H1 (cell line): ENCODE measurements around the gene NRTN. TPM values are rescaled to one million over a fixed set of nuclear protein-coding genes. Genes with fewer than 3 reads are reported as not detected.
"Not testable (repeated sequence)": the region's sequence is repeated elsewhere in the genome, so short reads cannot be mapped to it uniquely, and the experiment has no call there.

ENCODE experiments used
- CTCF ChIA-PET: fragments of 300-600 bp; sonication (Branson Sonifier 250); formaldehyde crosslinking; loops from one replicate; lab custom pipeline; 2021; ENCODE audit not compliant: partially characterized antibody; lab: Charles Lee
- POLR2A ChIA-PET: fragments of 300-600 bp; sonication (Branson Sonifier 250); formaldehyde crosslinking; loops from one replicate; lab custom pipeline; 2021; ENCODE audit warnings: inconsistent platforms; ENCODE audit not compliant: partially characterized antibody; lab: Charles Lee
- DNase-seq, 2 experiments: peaks; one replicate each; pipeline versions ENCODE4 v3.0.0 to v3.0.0-alpha.2; 2010 to 2022; ENCODE audit warnings: low spot score in 2 of 2, low read depth in 1 of 2, mixed read lengths in 1 of 2
- FAIRE-seq: peaks from 2 replicates; lab custom pipeline; 2011; peaks lifted over from hg19 to GRCh38; lab: Jason Lieb, UNC
- H2AFZ ChIP-seq: 2 replicates; pipeline ENCODE4 v1.8.1; 2012; ENCODE audit warnings: low read length, inconsistent platforms
- H2AK5ac ChIP-seq: 2 replicates; pipeline ENCODE4 v1.6.1; 2013; ENCODE audit warnings: low read depth, low read length
- H2BK120ac ChIP-seq: replicated peaks from 2 replicates; pipeline ENCODE3; 2013; ENCODE audit warnings: low read depth, low read length, inconsistent platforms
- H2BK12ac ChIP-seq: 2 replicates; pipeline ENCODE4 v1.6.1; 2013; ENCODE audit warnings: low read depth, low read length
- H2BK15ac ChIP-seq: 2 replicates; pipeline ENCODE4 v1.6.1; 2013; ENCODE audit warnings: low read length
- H2BK20ac ChIP-seq: 2 replicates; pipeline ENCODE4 v1.6.1; 2013; ENCODE audit warnings: low read length
- H2BK5ac ChIP-seq: 2 replicates; pipeline ENCODE4 v1.6.1; 2013; ENCODE audit warnings: low read depth, low read length
- H3K14ac ChIP-seq: 2 replicates; pipeline ENCODE4 v1.6.1; 2013; ENCODE audit warnings: inconsistent platforms; ENCODE audit not compliant: insufficient read length
- H3K18ac ChIP-seq: 2 replicates; pipeline ENCODE4 v1.6.1; 2013; ENCODE audit warnings: low read length; ENCODE audit errors: extremely low read depth
- H3K23ac ChIP-seq: 2 replicates; pipeline ENCODE4 v1.6.1; 2013; ENCODE audit warnings: inconsistent platforms; ENCODE audit not compliant: insufficient read length
- H3K23me2 ChIP-seq: 2 replicates; pipeline ENCODE4 v1.6.1; 2013; ENCODE audit warnings: low read depth, low read length
- H3K27ac ChIP-seq: 2 replicates; pipeline ENCODE4 v1.6.1; 2011; ENCODE audit warnings: low read depth, low read length, inconsistent platforms
- H3K27me3 ChIP-seq, 4 experiments: replicated peaks in 1 of 4; 1 replicate in 1 of 4; 2 replicates in 3 of 4; pipeline versions ENCODE4 v1.6.1 to v1.8.1; 2011 to 2013; ENCODE audit warnings: low read length in 3 of 4, mild to moderate bottlenecking in 3 of 4, inconsistent platforms in 2 of 4, mixed read lengths in 2 of 4, moderate library complexity in 1 of 4; ENCODE audit not compliant: control insufficient read depth in 3 of 4, insufficient read depth in 3 of 4; ENCODE audit errors: extremely low read depth in 1 of 4
- H3K36me3 ChIP-seq, 4 experiments: 2 replicates each; pipeline versions ENCODE4 v1.6.1 to v1.8.1; 2011 to 2013; ENCODE audit warnings: mild to moderate bottlenecking in 4 of 4, low read length in 3 of 4, moderate library complexity in 2 of 4, control low read depth in 1 of 4, inconsistent platforms in 1 of 4; ENCODE audit not compliant: insufficient read depth in 4 of 4, control insufficient read depth in 2 of 4
- H3K4ac ChIP-seq: replicated peaks from 2 replicates; pipeline ENCODE3; 2013; ENCODE audit warnings: low read length, low read depth, mixed read lengths, inconsistent platforms; ENCODE audit not compliant: insufficient read length
- H3K4me1 ChIP-seq, 4 experiments: replicated peaks in 1 of 4; 1 replicate in 1 of 4; 2 replicates in 3 of 4; pipeline versions ENCODE4 v1.6.1 to v1.8.1; 2011 to 2013; ENCODE audit warnings: low read length in 3 of 4, inconsistent platforms in 2 of 4, mixed read lengths in 1 of 4; ENCODE audit not compliant: insufficient read depth in 4 of 4, control insufficient read depth in 3 of 4
- H3K4me2 ChIP-seq, 2 experiments: 2 replicates each; pipeline versions ENCODE4 v1.6.1 to v1.8.1; 2011 to 2013; ENCODE audit warnings: low read depth in 2 of 2, low read length in 2 of 2, control low read depth in 1 of 2, inconsistent platforms in 1 of 2, mild to moderate bottlenecking in 1 of 2; ENCODE audit not compliant: insufficient read depth in 1 of 2
- H3K4me3 ChIP-seq, 4 experiments: fragments of 200-600, 300-600 bp in 1 of 4; sonication (generic), shearing (Covaris generic), sonication (Bioruptor Twin) in 1 of 4; 2 replicates each; pipeline versions ENCODE4 v1.5.1 to v1.8.1; 2011 to 2016; ENCODE audit warnings: low read length in 4 of 4, low read depth in 3 of 4, control low read depth in 2 of 4, inconsistent platforms in 2 of 4, mild to moderate bottlenecking in 2 of 4, mixed read lengths in 1 of 4, moderate library complexity in 1 of 4; ENCODE audit not compliant: insufficient read depth in 2 of 4; ENCODE audit errors: extremely low read depth in 1 of 4
- H3K56ac ChIP-seq: replicated peaks from 2 replicates; pipeline ENCODE3; 2013; ENCODE audit warnings: low read depth, mild to moderate bottlenecking, mixed read lengths, low read length, inconsistent platforms; ENCODE audit not compliant: insufficient read length
- H3K79me1 ChIP-seq: 2 replicates; pipeline ENCODE4 v1.6.1; 2013; ENCODE audit warnings: low read depth, low read length, control low read depth
- H3K79me2 ChIP-seq, 2 experiments: 2 replicates each; pipeline versions ENCODE4 v1.6.1 to v1.8.1; 2012 to 2013; ENCODE audit warnings: low read length in 2 of 2, mild to moderate bottlenecking in 2 of 2, inconsistent platforms in 1 of 2; ENCODE audit not compliant: insufficient read depth in 2 of 2, control insufficient read depth in 1 of 2
- H3K9ac ChIP-seq, 4 experiments: replicated peaks in 1 of 4; 1 replicate in 1 of 4; 2 replicates in 3 of 4; pipeline versions ENCODE4 v1.6.1 to v1.8.1; 2011 to 2013; ENCODE audit warnings: low read depth in 3 of 4, low read length in 3 of 4, control low read depth in 2 of 4, mild to moderate bottlenecking in 2 of 4, moderate library complexity in 2 of 4, inconsistent platforms in 1 of 4; ENCODE audit errors: extremely low read depth in 1 of 4
- H3K9me3 ChIP-seq, 2 experiments: 2 replicates each; pipeline versions ENCODE4 v1.6.1 to v1.8.1; 2012 to 2013; ENCODE audit warnings: mild to moderate bottlenecking in 2 of 2, moderate library complexity in 2 of 2, control low read depth in 1 of 2, inconsistent platforms in 1 of 2, low read depth in 1 of 2, low read length in 1 of 2, mixed read lengths in 1 of 2; ENCODE audit not compliant: insufficient read depth in 2 of 2
- H4K20me1 ChIP-seq, 2 experiments: replicated peaks in 1 of 2; 2 replicates each; pipeline versions ENCODE3 to v1.8.1; 2011 to 2013; ENCODE audit warnings: inconsistent platforms in 2 of 2, low read length in 2 of 2, mild to moderate bottlenecking in 1 of 2; ENCODE audit not compliant: insufficient read depth in 2 of 2, control insufficient read depth in 1 of 2
- H4K5ac ChIP-seq: 2 replicates; pipeline ENCODE4 v1.6.1; 2013; ENCODE audit warnings: low read length, low read depth, mixed read lengths, inconsistent platforms; ENCODE audit not compliant: insufficient read length
- H4K8ac ChIP-seq: 2 replicates; pipeline ENCODE4 v1.8.0; 2013; ENCODE audit warnings: mild to moderate bottlenecking, moderate library complexity, low read length, inconsistent platforms; ENCODE audit not compliant: insufficient read depth; ENCODE audit errors: extremely low read depth
- H4K91ac ChIP-seq: replicated peaks from 2 replicates; pipeline ENCODE3; 2013; ENCODE audit warnings: low read length, mixed read lengths, inconsistent platforms; ENCODE audit not compliant: insufficient read length
- WGBS, 2 experiments: shearing (Covaris generic) in 1 of 2; methylation state at CpG; one replicate each; pipeline versions ENCODE4 v1.1.6 to v1.1.7; 2013 to 2015; ENCODE audit warnings: low lambda C conversion rate in 2 of 2, mixed read lengths in 2 of 2, inconsistent platforms in 1 of 2, low coverage in 1 of 2, missing lambda C conversion rate in 1 of 2; ENCODE audit not compliant: insufficient replicate concordance in 2 of 2, insufficient coverage in 1 of 2, insufficient read length in 1 of 2; ENCODE audit errors: extremely low coverage in 1 of 2, missing lambda C conversion rate in 1 of 2; 5-methylcytosine and 5-hydroxymethylcytosine counted together
- polyA plus RNA-seq, 7 experiments: library from polyadenylated mRNA; depleted of rRNA in 3 of 7; stranded (reverse) in 5 of 7; unstranded in 2 of 7; fragments of >200 nt in 5 of 7; fragments of 200-250 nt in 2 of 7; gene quantifications; 1 replicate in 5 of 7; 2 replicates in 1 of 7; 4 replicates in 1 of 7; pipeline versions ENCODE4 v1.2.1 to v1.2.3, GENCODE V29; 2011 to 2013; ENCODE audit warnings: missing spikeins in 2 of 7, mixed read lengths in 2 of 7
- total RNA-seq: library from RNA; stranded (reverse); fragmentation: NEBNext Ultra II Directional; extraction: Animal tissue kit (Norgen Biotek cat#: 25700); gene quantifications from 2 replicates; pipeline ENCODE4 v1.2.1, GENCODE V29; 2021

Gene NRTN
- total and polyA plus RNA-seq, 2 of the 8 experiments (the other 6 are each of a cell fraction or from before 2014, with no cell fraction given), result 3.9 to 5.3 TPM

- H2AFZ ChIP-seq, H3K79me1 ChIP-seq, H3K23me2 ChIP-seq, H3K14ac ChIP-seq, H3K23ac ChIP-seq, H2BK12ac ChIP-seq, H2BK5ac ChIP-seq, H2BK120ac ChIP-seq, H3K9ac ChIP-seq, H2AK5ac ChIP-seq, H3K9me3 ChIP-seq, H3K36me3 ChIP-seq, H2BK20ac ChIP-seq, H3K4me3 ChIP-seq, H3K56ac ChIP-seq, H3K4ac ChIP-seq, H3K27ac ChIP-seq, H2BK15ac ChIP-seq, H4K5ac ChIP-seq, H4K20me1 ChIP-seq, DNase-seq, H3K4me2 ChIP-seq, H3K27me3 ChIP-seq, H3K4me1 ChIP-seq, H3K18ac ChIP-seq, FAIRE-seq, H4K8ac ChIP-seq, H3K79me2 ChIP-seq, H4K91ac ChIP-seq: not testable (repeated sequence)
- ChIA-PET CTCF (interaction anchor here (0.5 to 1.0 kb wide), 5 partner anchors 12 to 98 kb away, joined by 3 read pairs; partner anchors contain the start of gene RPL36), POLR2A (interaction anchor here (1.3 to 4.6 kb wide), 5 partner anchors 9 to 90 kb away, joined by 3 to 32 read pairs (median 8); partner anchors contain the start of genes CATSPERD, DUS3L and LONP1)
- 92% methylated on average over 11 of the region's 11 CpGs; no CpG with 5 or more reads in 1 of the 2 experiments for WGBS, 2 experiments
Measured at GRCh38 chr19:5780916-5781315, 24.0 kb upstream of the NRTN start.
